ENCODE results near the gene CXorf66.
A peak's percentile ranks its signal among the peaks of the same experiment; 100 is the strongest.
"Not testable (repeated sequence)": the region's sequence is repeated elsewhere in the genome, so short reads cannot be mapped to it uniquely, and the experiment has no call there.

CXorf66 gene

GRCh38 chrX:139965421-139965820 lies at the start of gene CXorf66:
Gene CXorf66, minus strand, starts transcription at chrX:139965521. Its CDS starts 25 bp downstream, at chrX:139965496.
- no peak within 1 kb of the TSS for H3K4me3 ChIP-seq (ENCODE audit: low read depth, low read length)
- no peak for DNase-seq (ENCODE audit: low read depth)

- no peak for DNase-seq (ENCODE audit: low read depth)
- no peak overlapping the region for H3K4me3 ChIP-seq (ENCODE audit: low read depth, low read length)
Measured at GRCh38 chrX:139982856-139983255, 17.5 kb upstream of the CXorf66 start.

- H3K4me3 ChIP-seq (ENCODE audit: low read depth, low read length): no peak overlapping the region
- no peak for DNase-seq (ENCODE audit: low read depth)
Measured at GRCh38 chrX:139974471-139974870, 9.2 kb upstream of the CXorf66 start.

GRCh38 chrX:139972629-139973624 lies 7.6 kb upstream of the CXorf66 start:
- no peak for DNase-seq (ENCODE audit: low read depth)
- H3K4me3 ChIP-seq (ENCODE audit: low read depth, low read length): no peak overlapping the region

- H3K4me3 ChIP-seq (ENCODE audit: low read depth, low read length): no peak overlapping the region
- DNase-seq (ENCODE audit: low read depth): no peak
Measured at GRCh38 chrX:139972113-139972512, 6.8 kb upstream of the CXorf66 start.

- no peak overlapping the region for H3K4me3 ChIP-seq (ENCODE audit: low read depth, low read length)
- no peak for DNase-seq (ENCODE audit: low read depth)
Measured at GRCh38 chrX:139971394-139971749, 6.1 kb upstream of the CXorf66 start.

GRCh38 chrX:139969286-139969685 lies 4.0 kb upstream of the CXorf66 start:
- H3K4me3 ChIP-seq (ENCODE audit: low read depth, low read length): no peak overlapping the region
- DNase-seq (ENCODE audit: low read depth): no peak

GRCh38 chrX:139967750-139968149 lies 2.4 kb upstream of the CXorf66 start:
- no peak overlapping the region for H3K4me3 ChIP-seq (ENCODE audit: low read depth, low read length)
- no peak for DNase-seq (ENCODE audit: low read depth)

- no peak for DNase-seq (ENCODE audit: low read depth)
- H3K4me3 ChIP-seq (ENCODE audit: low read depth, low read length): no peak overlapping the region
Measured at GRCh38 chrX:139967300-139967699, 2.0 kb upstream of the CXorf66 start.

GRCh38 chrX:139966159-139966558 lies 838 bp upstream of the CXorf66 start:
- not testable (repeated sequence) for H3K4me3 ChIP-seq (ENCODE audit: low read depth, low read length); DNase-seq (ENCODE audit: low read depth)

- not testable (repeated sequence) for DNase-seq (ENCODE audit: low read depth)
Measured at GRCh38 chrX:139961091-139961490, 4.2 kb downstream of the CXorf66 start.

GRCh38 chrX:139949703-139950102 lies 15.6 kb downstream of the CXorf66 start:
- DNase-seq (ENCODE audit: low read depth): no peak
- no peak overlapping the region for H3K4me3 ChIP-seq (ENCODE audit: low read depth, low read length)

More at GRCh38 chrX:139961091-139961490, 4.2 kb downstream of the CXorf66 start:
- not testable (repeated sequence) for H3K4me3 ChIP-seq (ENCODE audit: low read depth, low read length)

- H3K4me3 ChIP-seq (ENCODE audit: low read depth, low read length): no peak overlapping the region
- no peak for DNase-seq (ENCODE audit: low read depth)
Measured at GRCh38 chrX:139945075-139945474, 20.2 kb downstream of the CXorf66 start.

- DNase-seq (ENCODE audit: low read depth): no peak
- H3K4me3 ChIP-seq (ENCODE audit: low read depth, low read length): no peak overlapping the region
Measured at GRCh38 chrX:139936259-139936658, 29.1 kb downstream of the CXorf66 start.

- DNase-seq (ENCODE audit: low read depth): no peak
- peak overlapping the region; percentile 70 for H3K4me3 ChIP-seq (ENCODE audit: low read depth, low read length)
Measured at GRCh38 chrX:139933904-139934303, 31.4 kb downstream of the CXorf66 start.

- H3K4me3 ChIP-seq (ENCODE audit: low read depth, low read length): peak within 1 kb of the TSS; percentile 70
- peak; percentile 64 for DNase-seq (ENCODE audit: low read depth)
Measured at GRCh38 chrX:139932901-139933796, 32.2 kb downstream of the CXorf66 start, which contains the start of gene ATP11C. Gene ATP11C, minus strand, starts transcription at chrX:139933053. Its CDS starts 1,011 bp downstream, at chrX:139932042.

GRCh38 chrX:139932073-139932900 lies 33.0 kb downstream of the CXorf66 start:
- DNase-seq (ENCODE audit: low read depth): no peak
- H3K4me3 ChIP-seq (ENCODE audit: low read depth, low read length): peak overlapping the region; percentile 70

- DNase-seq (ENCODE audit: low read depth): no peak
Measured at GRCh38 chrX:139931646-139932072, 33.7 kb downstream of the CXorf66 start.

More at GRCh38 chrX:139931646-139932072, 33.7 kb downstream of the CXorf66 start:
- H3K4me3 ChIP-seq (ENCODE audit: low read depth, low read length): peak overlapping the region; percentile 70

Measured in skeletal muscle cell (primary cell).